ENCODE results near the gene EPHA4.

GRCh38 chr2:221533299-221533698 is 38.8 kb downstream of the EPHA4 start:
- TF ChIP-seq CTCF (IDR thresholded peaks at IDR 0.05) (no peak), POLR2A (IDR thresholded peaks at IDR 0.05) (no peak)

Measured in Peyer's patch (tissue), 4 donors.